ENCODE measurements around the gene ELF3.

DNA sequence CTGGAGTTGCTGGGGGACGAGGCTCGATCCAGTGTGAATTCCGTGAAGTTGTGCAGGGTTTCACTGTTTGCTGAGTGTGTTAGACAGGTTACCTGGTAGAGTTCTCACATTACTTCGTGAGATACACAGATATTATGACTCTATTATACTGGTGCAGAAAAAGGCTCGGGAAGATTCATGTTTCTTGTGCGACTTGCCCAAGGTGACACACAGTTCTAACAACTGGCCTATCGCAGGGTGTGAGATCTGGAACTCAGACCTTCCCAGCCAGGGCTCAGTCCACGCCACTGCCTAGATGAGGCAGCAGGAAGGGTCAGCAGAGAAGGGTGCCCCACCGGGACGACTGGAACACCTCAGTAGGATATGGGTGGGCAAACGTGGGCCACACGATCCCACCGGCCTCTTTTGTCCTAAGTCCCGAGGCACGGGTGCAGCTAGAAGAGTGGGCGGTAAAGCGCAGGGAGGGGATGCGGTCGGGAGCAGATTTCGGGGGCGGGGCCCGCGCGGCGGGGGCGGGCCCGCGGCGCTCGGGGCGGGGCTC is 28.2 kb upstream of the ELF3 start:
- TF ChIP-seq, protein P1, sequence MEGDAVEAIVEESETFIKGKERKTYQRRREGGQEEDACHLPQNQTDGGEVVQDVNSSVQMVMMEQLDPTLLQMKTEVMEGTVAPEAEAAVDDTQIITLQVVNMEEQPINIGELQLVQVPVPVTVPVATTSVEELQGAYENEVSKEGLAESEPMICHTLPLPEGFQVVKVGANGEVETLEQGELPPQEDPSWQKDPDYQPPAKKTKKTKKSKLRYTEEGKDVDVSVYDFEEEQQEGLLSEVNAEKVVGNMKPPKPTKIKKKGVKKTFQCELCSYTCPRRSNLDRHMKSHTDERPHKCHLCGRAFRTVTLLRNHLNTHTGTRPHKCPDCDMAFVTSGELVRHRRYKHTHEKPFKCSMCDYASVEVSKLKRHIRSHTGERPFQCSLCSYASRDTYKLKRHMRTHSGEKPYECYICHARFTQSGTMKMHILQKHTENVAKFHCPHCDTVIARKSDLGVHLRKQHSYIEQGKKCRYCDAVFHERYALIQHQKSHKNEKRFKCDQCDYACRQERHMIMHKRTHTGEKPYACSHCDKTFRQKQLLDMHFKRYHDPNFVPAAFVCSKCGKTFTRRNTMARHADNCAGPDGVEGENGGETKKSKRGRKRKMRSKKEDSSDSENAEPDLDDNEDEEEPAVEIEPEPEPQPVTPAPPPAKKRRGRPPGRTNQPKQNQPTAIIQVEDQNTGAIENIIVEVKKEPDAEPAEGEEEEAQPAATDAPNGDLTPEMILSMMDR (conservative IDR thresholded peaks at IDR 0.05; ENCODE audit: low read depth in 2 of 2) = no peak
- TF ChIP-seq, protein P2, sequence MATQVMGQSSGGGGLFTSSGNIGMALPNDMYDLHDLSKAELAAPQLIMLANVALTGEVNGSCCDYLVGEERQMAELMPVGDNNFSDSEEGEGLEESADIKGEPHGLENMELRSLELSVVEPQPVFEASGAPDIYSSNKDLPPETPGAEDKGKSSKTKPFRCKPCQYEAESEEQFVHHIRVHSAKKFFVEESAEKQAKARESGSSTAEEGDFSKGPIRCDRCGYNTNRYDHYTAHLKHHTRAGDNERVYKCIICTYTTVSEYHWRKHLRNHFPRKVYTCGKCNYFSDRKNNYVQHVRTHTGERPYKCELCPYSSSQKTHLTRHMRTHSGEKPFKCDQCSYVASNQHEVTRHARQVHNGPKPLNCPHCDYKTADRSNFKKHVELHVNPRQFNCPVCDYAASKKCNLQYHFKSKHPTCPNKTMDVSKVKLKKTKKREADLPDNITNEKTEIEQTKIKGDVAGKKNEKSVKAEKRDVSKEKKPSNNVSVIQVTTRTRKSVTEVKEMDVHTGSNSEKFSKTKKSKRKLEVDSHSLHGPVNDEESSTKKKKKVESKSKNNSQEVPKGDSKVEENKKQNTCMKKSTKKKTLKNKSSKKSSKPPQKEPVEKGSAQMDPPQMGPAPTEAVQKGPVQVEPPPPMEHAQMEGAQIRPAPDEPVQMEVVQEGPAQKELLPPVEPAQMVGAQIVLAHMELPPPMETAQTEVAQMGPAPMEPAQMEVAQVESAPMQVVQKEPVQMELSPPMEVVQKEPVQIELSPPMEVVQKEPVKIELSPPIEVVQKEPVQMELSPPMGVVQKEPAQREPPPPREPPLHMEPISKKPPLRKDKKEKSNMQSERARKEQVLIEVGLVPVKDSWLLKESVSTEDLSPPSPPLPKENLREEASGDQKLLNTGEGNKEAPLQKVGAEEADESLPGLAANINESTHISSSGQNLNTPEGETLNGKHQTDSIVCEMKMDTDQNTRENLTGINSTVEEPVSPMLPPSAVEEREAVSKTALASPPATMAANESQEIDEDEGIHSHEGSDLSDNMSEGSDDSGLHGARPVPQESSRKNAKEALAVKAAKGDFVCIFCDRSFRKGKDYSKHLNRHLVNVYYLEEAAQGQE (IDR thresholded peaks at IDR 0.05; ENCODE audit: unreplicated experiment) = no peak
- TF ChIP-seq EZH2 (IDR thresholded peaks at IDR 0.05; ENCODE audit: low read depth, unreplicated experiment) (no peak), POLR2AphosphoS5 (IDR thresholded peaks at IDR 0.05; ENCODE audit: low read depth) (no peak), EZH2phosphoT487 (IDR thresholded peaks at IDR 0.05; ENCODE audit: unreplicated experiment) (no peak), STAT1 (IDR thresholded peaks at IDR 0.05; ENCODE audit: unreplicated experiment) (no peak), JUNB (IDR thresholded peaks at IDR 0.05; ENCODE audit: unreplicated experiment) (no peak), ZNF114 (CRISPR knock-in tag; IDR thresholded peaks at IDR 0.05) (no peak)
- TF ChIP-seq, protein P3, sequence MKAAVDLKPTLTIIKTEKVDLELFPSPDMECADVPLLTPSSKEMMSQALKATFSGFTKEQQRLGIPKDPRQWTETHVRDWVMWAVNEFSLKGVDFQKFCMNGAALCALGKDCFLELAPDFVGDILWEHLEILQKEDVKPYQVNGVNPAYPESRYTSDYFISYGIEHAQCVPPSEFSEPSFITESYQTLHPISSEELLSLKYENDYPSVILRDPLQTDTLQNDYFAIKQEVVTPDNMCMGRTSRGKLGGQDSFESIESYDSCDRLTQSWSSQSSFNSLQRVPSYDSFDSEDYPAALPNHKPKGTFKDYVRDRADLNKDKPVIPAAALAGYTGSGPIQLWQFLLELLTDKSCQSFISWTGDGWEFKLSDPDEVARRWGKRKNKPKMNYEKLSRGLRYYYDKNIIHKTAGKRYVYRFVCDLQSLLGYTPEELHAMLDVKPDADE (IDR thresholded peaks at IDR 0.05) = no peak

All from GM23338 (cell line).